Neural cell (in vitro differentiated cells): ENCODE measurements around the gene BHLHA15. TPM values are rescaled to one million over a fixed set of nuclear protein-coding genes. Genes with fewer than 3 reads are reported as not detected.

Experiments used
- H2AFZ ChIP-seq: fragments of 200-600, 300-800 bp; sonication (generic), shearing (Covaris generic); 2 replicates; pipeline ENCODE4 v1.6.0; 2014; ENCODE audit warnings: low read depth, mild to moderate bottlenecking, antibody characterized with exemption, low read length, moderate library complexity
- H3F3A ChIP-seq: fragments of 200-600 bp; shearing (Covaris generic); 2 replicates; pipeline ENCODE4 v1.6.1; 2016; ENCODE audit warnings: mild to moderate bottlenecking, moderate library complexity, mixed read lengths, antibody characterized with exemption, low read length; ENCODE audit not compliant: insufficient read depth, poor library complexity, severe bottlenecking
- H3K27ac ChIP-seq: fragments of 200-600, 300-800 bp; sonication (generic), shearing (Covaris generic); 2 replicates; pipeline ENCODE4 v1.5.1; 2014; ENCODE audit warnings: mild to moderate bottlenecking, low read length, moderate library complexity
- H3K27me3 ChIP-seq: fragments of 300-800, 200-600 bp; sonication (generic), shearing (Covaris generic); 2 replicates; pipeline ENCODE4 v1.6.0; 2014; ENCODE audit warnings: mild to moderate bottlenecking, low read depth, low read length, moderate library complexity; ENCODE audit not compliant: insufficient read depth
- H3K36me3 ChIP-seq: fragments of 300-800, 200-600 bp; sonication (generic), shearing (Covaris generic); 2 replicates; pipeline ENCODE4 v1.5.1; 2014; ENCODE audit warnings: mild to moderate bottlenecking, antibody characterized with exemption, low read length, moderate library complexity; ENCODE audit not compliant: insufficient read depth
- H3K4me2 ChIP-seq: fragments of 300-800, 200-600 bp; sonication (generic), shearing (Covaris generic); 2 replicates; pipeline ENCODE4 v1.6.0; 2014; ENCODE audit warnings: mild to moderate bottlenecking, low read length
- H3K4me3 ChIP-seq: fragments of 300-800, 200-600 bp; sonication (generic), shearing (Covaris generic); 2 replicates; pipeline ENCODE4 v1.5.1; 2014; ENCODE audit warnings: mild to moderate bottlenecking, low read length, moderate library complexity
- H3K79me2 ChIP-seq: fragments of 200-600 bp; shearing (Covaris generic); replicated peaks from 2 replicates; pipeline ENCODE4 v1.6.0; 2014; ENCODE audit warnings: mild to moderate bottlenecking, low read length, moderate library complexity; ENCODE audit not compliant: insufficient read depth
- H3K9ac ChIP-seq: fragments of 300-800, 200-600 bp; sonication (generic), shearing (Covaris generic); 2 replicates; pipeline ENCODE4 v1.6.1; 2016; ENCODE audit warnings: mild to moderate bottlenecking, low read length, mixed read lengths
- H3K9me2 ChIP-seq: fragments of 200-600 bp; shearing (Covaris generic); 2 replicates; pipeline ENCODE4 v1.6.1; 2016; ENCODE audit warnings: mild to moderate bottlenecking, low read length, mixed read lengths; ENCODE audit not compliant: insufficient read depth
- H3K9me3 ChIP-seq: fragments of 200-600, 300-800 bp; sonication (generic), shearing (Covaris generic); 2 replicates; pipeline ENCODE4 v1.6.1; 2016; ENCODE audit warnings: mild to moderate bottlenecking, mixed run types, low read length, moderate library complexity, mixed read lengths
- H4K20me1 ChIP-seq: fragments of 200-600 bp; shearing (Covaris generic); 2 replicates; pipeline ENCODE4 v1.6.1; 2016; ENCODE audit warnings: mild to moderate bottlenecking, mixed run types; ENCODE audit not compliant: insufficient read depth
- CTCF ChIP-seq: fragments of 450-650 bp; IDR thresholded peaks from 2 replicates; pipeline ENCODE4 v1.5.1; 2014; ENCODE audit warnings: antibody characterized with exemption, mild to moderate bottlenecking, moderate library complexity; ENCODE audit not compliant: poor library complexity, severe bottlenecking
- EP300 ChIP-seq: fragments of 450-650 bp; conservative IDR thresholded peaks from 2 replicates; pipeline ENCODE4 v1.6.1; 2014; ENCODE audit warnings: antibody characterized with exemption, mild to moderate bottlenecking, moderate library complexity; ENCODE audit not compliant: poor library complexity, severe bottlenecking
- EZH2 ChIP-seq: fragments of 200-600, 300-800 bp; shearing (Covaris generic), sonication (generic); IDR thresholded peaks from 2 replicates; pipeline ENCODE4 v1.6.1; 2014; ENCODE audit warnings: antibody characterized with exemption, low read length, borderline replicate concordance, mild to moderate bottlenecking; ENCODE audit not compliant: insufficient read depth, poor library complexity, severe bottlenecking
- MXI1 ChIP-seq: fragments of 450-650 bp; conservative IDR thresholded peaks from 2 replicates; pipeline ENCODE4 v1.6.1; 2014; ENCODE audit warnings: antibody characterized with exemption, mild to moderate bottlenecking; ENCODE audit not compliant: poor library complexity, severe bottlenecking
- POLR2AphosphoS5 ChIP-seq: IDR thresholded peaks from 2 replicates; pipeline ENCODE4 v1.6.1; 2012
- RAD21 ChIP-seq: fragments of 450-650 bp; conservative IDR thresholded peaks from 2 replicates; pipeline ENCODE4 v1.6.1; 2014; ENCODE audit warnings: antibody characterized with exemption, mild to moderate bottlenecking, moderate library complexity
- REST ChIP-seq: IDR thresholded peaks from 2 replicates; pipeline ENCODE4 v1.6.1; 2012; ENCODE audit warnings: borderline replicate concordance
- SMC3 ChIP-seq: fragments of 450-650 bp; conservative IDR thresholded peaks from 2 replicates; pipeline ENCODE4 v1.6.1; 2014; ENCODE audit warnings: antibody characterized with exemption, mild to moderate bottlenecking, moderate library complexity; ENCODE audit not compliant: poor library complexity
- TAF1 ChIP-seq: IDR thresholded peaks from 2 replicates; pipeline ENCODE4 v1.6.1; 2012; ENCODE audit warnings: low read depth
- polyA plus RNA-seq: library from polyadenylated mRNA; depleted of rRNA; stranded (reverse); fragments of >200 nt; gene quantifications from 2 replicates; pipeline ENCODE4 v1.2.3, GENCODE V29; 2014

The BHLHA15 gene
- polyA plus RNA-seq, 1 donor from 2014 or later, result not detected

- Histone ChIP-seq H3K9ac (no peak overlapping the region), H3K9me2 (no peaks in the 10 kb centered on the region), H3K79me2 (no peaks in the 10 kb centered on the region), H3K4me3 (no peak overlapping the region), H3K36me3 (no peaks in the 10 kb centered on the region), H2AFZ (no peak overlapping the region), H4K20me1 (no peaks in the 10 kb centered on the region), H3F3A (no peaks in the 10 kb centered on the region), H3K27me3 (no peaks in the 10 kb centered on the region), H3K4me2 (no peak overlapping the region), H3K27ac (no peak overlapping the region), H3K9me3 (no peaks in the 10 kb centered on the region)
- no peak for TF ChIP-seq SMC3
- TF ChIP-seq RAD21, result no peak
- TF ChIP-seq POLR2AphosphoS5, result no peak
- TF ChIP-seq CTCF, result no peak
- no peak for TF ChIP-seq REST
- TF ChIP-seq TAF1, result no peak
- TF ChIP-seq MXI1, result no peak
- TF ChIP-seq EZH2, result no peak
- no peak for TF ChIP-seq EP300
Measured at GRCh38 chr7:98224701-98225181, 13.5 kb downstream of the BHLHA15 start.

- no peaks in the 10 kb centered on the region for H3K36me3 ChIP-seq
- TF ChIP-seq MXI1, result no peak
Measured at GRCh38 chr7:98225913-98226614, 14.8 kb downstream of the BHLHA15 start.

More at GRCh38 chr7:98225913-98226614, 14.8 kb downstream of the BHLHA15 start:
- Histone ChIP-seq H3K9me3 (no peaks in the 10 kb centered on the region), H3K4me2 (no peak overlapping the region), H3K9me2 (no peaks in the 10 kb centered on the region), H3F3A (no peaks in the 10 kb centered on the region), H3K27ac (no peak overlapping the region), H3K79me2 (no peaks in the 10 kb centered on the region), H3K9ac (no peak overlapping the region), H3K4me3 (no peak overlapping the region), H4K20me1 (no peaks in the 10 kb centered on the region), H2AFZ (no peak overlapping the region), H3K27me3 (no peaks in the 10 kb centered on the region)
